Measurements from ENCODE around the gene ZNF609. TPM values are rescaled to one million over a fixed set of nuclear protein-coding genes. Genes with fewer than 3 reads are reported as not detected.

Gene ZNF609
- total and polyA plus RNA-seq, 2 of the 13 experiments (the other 11 are each of a cell fraction or from before 2014, with no cell fraction given), result 8.9 to 9.9 TPM

DNA sequence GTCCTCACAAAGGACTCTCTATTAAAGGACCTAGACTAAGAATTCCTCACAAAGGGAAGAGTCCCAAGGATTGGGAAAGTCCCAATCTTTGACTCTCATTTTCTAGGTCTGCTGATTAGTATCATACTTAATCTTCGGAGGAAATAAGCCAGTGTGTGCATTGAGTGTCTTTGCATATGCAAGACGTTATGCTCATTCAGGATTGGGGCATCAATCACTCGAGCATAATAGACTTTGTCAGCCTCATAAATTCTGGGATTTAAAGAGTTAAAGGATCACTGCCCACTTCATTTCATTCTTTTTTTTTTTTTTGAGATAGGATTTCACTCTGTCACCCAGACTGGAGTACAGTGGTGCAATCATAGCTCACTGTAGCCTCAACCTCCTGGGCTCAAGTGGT, 160.7 kb downstream of the ZNF609 start (continued):
- TF ChIP-seq, protein P1, sequence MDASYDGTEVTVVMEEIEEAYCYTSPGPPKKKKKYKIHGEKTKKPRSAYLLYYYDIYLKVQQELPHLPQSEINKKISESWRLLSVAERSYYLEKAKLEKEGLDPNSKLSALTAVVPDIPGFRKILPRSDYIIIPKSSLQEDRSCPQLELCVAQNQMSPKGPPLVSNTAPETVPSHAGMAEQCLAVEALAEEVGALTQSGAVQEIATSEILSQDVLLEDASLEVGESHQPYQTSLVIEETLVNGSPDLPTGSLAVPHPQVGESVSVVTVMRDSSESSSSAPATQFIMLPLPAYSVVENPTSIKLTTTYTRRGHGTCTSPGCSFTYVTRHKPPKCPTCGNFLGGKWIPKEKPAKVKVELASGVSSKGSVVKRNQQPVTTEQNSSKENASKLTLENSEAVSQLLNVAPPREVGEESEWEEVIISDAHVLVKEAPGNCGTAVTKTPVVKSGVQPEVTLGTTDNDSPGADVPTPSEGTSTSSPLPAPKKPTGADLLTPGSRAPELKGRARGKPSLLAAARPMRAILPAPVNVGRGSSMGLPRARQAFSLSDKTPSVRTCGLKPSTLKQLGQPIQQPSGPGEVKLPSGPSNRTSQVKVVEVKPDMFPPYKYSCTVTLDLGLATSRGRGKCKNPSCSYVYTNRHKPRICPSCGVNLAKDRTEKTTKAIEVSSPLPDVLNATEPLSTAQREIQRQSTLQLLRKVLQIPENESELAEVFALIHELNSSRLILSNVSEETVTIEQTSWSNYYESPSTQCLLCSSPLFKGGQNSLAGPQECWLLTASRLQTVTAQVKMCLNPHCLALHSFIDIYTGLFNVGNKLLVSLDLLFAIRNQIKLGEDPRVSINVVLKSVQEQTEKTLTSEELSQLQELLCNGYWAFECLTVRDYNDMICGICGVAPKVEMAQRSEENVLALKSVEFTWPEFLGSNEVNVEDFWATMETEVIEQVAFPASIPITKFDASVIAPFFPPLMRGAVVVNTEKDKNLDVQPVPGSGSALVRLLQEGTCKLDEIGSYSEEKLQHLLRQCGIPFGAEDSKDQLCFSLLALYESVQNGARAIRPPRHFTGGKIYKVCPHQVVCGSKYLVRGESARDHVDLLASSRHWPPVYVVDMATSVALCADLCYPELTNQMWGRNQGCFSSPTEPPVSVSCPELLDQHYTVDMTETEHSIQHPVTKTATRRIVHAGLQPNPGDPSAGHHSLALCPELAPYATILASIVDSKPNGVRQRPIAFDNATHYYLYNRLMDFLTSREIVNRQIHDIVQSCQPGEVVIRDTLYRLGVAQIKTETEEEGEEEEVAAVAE (CRISPR knock-in tag; IDR thresholded peaks at IDR 0.05; ENCODE audit: borderline replicate concordance), result no peak
- TF ChIP-seq KLF9 (CRISPR knock-in tag; IDR thresholded peaks at IDR 0.05; ENCODE audit: low read depth) (no peak), ZBTB25 (CRISPR knock-in tag; IDR thresholded peaks at IDR 0.05) (no peak), ZNF710 (CRISPR knock-in tag; IDR thresholded peaks at IDR 0.05; ENCODE audit: borderline replicate concordance) (no peak), AKAP8 (CRISPR knock-in tag; IDR thresholded peaks at IDR 0.05) (no peak), ZBTB4 (CRISPR knock-in tag; IDR thresholded peaks at IDR 0.05; ENCODE audit: borderline replicate concordance) (no peak)
- TF ChIP-seq, protein P2, sequence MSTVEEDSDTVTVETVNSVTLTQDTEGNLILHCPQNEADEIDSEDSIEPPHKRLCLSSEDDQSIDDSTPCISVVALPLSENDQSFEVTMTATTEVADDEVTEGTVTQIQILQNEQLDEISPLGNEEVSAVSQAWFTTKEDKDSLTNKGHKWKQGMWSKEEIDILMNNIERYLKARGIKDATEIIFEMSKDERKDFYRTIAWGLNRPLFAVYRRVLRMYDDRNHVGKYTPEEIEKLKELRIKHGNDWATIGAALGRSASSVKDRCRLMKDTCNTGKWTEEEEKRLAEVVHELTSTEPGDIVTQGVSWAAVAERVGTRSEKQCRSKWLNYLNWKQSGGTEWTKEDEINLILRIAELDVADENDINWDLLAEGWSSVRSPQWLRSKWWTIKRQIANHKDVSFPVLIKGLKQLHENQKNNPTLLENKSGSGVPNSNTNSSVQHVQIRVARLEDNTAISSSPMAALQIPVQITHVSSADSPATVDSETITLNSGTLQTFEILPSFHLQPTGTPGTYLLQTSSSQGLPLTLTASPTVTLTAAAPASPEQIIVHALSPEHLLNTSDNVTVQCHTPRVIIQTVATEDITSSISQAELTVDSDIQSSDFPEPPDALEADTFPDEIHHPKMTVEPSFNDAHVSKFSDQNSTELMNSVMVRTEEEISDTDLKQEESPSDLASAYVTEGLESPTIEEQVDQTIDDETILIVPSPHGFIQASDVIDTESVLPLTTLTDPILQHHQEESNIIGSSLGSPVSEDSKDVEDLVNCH (CRISPR knock-in tag; IDR thresholded peaks at IDR 0.05), result no peak
